ENCODE measurements around the gene PITX1.
"Not testable (repeated sequence)": the region's sequence is repeated elsewhere in the genome, so short reads cannot be mapped to it uniquely, and the experiment has no call there.

The PITX1 gene

GRCh38 chr5:135010502-135011354 lies 23.3 kb downstream of the PITX1 start:
- DNase-seq (ENCODE audit: low spot score) = no peak

GRCh38 chr5:135009736-135010501 lies 24.1 kb downstream of the PITX1 start:
- no peak for DNase-seq (ENCODE audit: low spot score)

- no peak for DNase-seq (ENCODE audit: low spot score)
Observed at GRCh38 chr5:135008981-135009735, 24.9 kb downstream of the PITX1 start.

- no peak for DNase-seq (ENCODE audit: low spot score)
Observed at GRCh38 chr5:135008556-135008955, 25.5 kb downstream of the PITX1 start.

- no peak for DNase-seq (ENCODE audit: low spot score)
Observed at GRCh38 chr5:135007749-135008363, 26.2 kb downstream of the PITX1 start.

- DNase-seq (ENCODE audit: low spot score) = no peak
Observed at GRCh38 chr5:135007305-135007704, 26.7 kb downstream of the PITX1 start.

GRCh38 chr5:135005076-135005475 lies 29.0 kb downstream of the PITX1 start:
- DNase-seq (ENCODE audit: low spot score) = no peak

GRCh38 chr5:135004376-135004775 lies 29.7 kb downstream of the PITX1 start:
- no peak for DNase-seq (ENCODE audit: low spot score)

GRCh38 chr5:134998068-134998467 lies 36.0 kb downstream of the PITX1 start:
- DNase-seq (ENCODE audit: low spot score) = not testable (repeated sequence)

- DNase-seq (ENCODE audit: low spot score) = no peak
Observed at GRCh38 chr5:134997015-134997414, 37.0 kb downstream of the PITX1 start.

- no peak for DNase-seq (ENCODE audit: low spot score)
Observed at GRCh38 chr5:134995850-134996402, 38.1 kb downstream of the PITX1 start.

GRCh38 chr5:134994560-134995156 lies 39.4 kb downstream of the PITX1 start:
- no peak for DNase-seq (ENCODE audit: low spot score)

- DNase-seq (ENCODE audit: low spot score) = no peak
Observed at GRCh38 chr5:134993161-134993560, 40.9 kb downstream of the PITX1 start.

GRCh38 chr5:134992148-134992547 lies 41.9 kb downstream of the PITX1 start:
- no peak for DNase-seq (ENCODE audit: low spot score)

- DNase-seq (ENCODE audit: low spot score) = not testable (repeated sequence)
Observed at GRCh38 chr5:134990183-134990582, 43.8 kb downstream of the PITX1 start.

GRCh38 chr5:134989266-134989830 lies 44.7 kb downstream of the PITX1 start:
- DNase-seq (ENCODE audit: low spot score) = no peak

- DNase-seq (ENCODE audit: low spot score) = no peak
Observed at GRCh38 chr5:134982230-134982629, 51.8 kb downstream of the PITX1 start.

GRCh38 chr5:134979416-134979815 lies 54.6 kb downstream of the PITX1 start:
- no peak for DNase-seq (ENCODE audit: low spot score)
